HepG2 (cell line): Measurements from ENCODE around the gene ACSM5. TPM values are rescaled to one million over a fixed set of nuclear protein-coding genes. Genes with fewer than 3 reads are reported as not detected.

Experiments
- AKNA ChIP-seq: sonication (generic); formaldehyde crosslinking; IDR thresholded peaks from 2 replicates; pipeline ENCODE4 v1.4.0; 2020; ENCODE audit warnings: missing genetic modification reagents, borderline replicate concordance
- ARID2 ChIP-seq: sonication (generic); formaldehyde crosslinking; IDR thresholded peaks from 2 replicates; pipeline ENCODE4 v1.8.1; 2022; ENCODE audit warnings: mild to moderate bottlenecking, missing genetic modification reagents, borderline replicate concordance
- ARID5B ChIP-seq: IDR thresholded peaks from 2 replicates; pipeline ENCODE4 v1.4.0; 2020; ENCODE audit warnings: mild to moderate bottlenecking, missing genetic modification reagents
- ASH2L ChIP-seq: fragments of 300-600, 200-600 bp; sonication (generic); IDR thresholded peaks from 2 replicates; pipeline ENCODE4 v1.7.0; 2017; ENCODE audit warnings: low read depth, mild to moderate bottlenecking, moderate library complexity, mixed read lengths, low read length; ENCODE audit not compliant: insufficient read length
- CERS6 ChIP-seq: sonication (generic); formaldehyde crosslinking; IDR thresholded peaks from 2 replicates; pipeline ENCODE4 v1.5.0; 2020; ENCODE audit warnings: missing genetic modification reagents
- LCORL ChIP-seq, 2 experiments: fragments of 450-650 bp in 1 of 2; sonication (generic) in 1 of 2; formaldehyde crosslinking in 1 of 2; IDR thresholded peaks; 2 replicates each; pipeline versions ENCODE4 v1.5.0 to v1.6.1; 2017 to 2020; ENCODE audit warnings: antibody characterized with exemption in 1 of 2, missing genetic modification reagents in 1 of 2
- MIXL1 ChIP-seq: IDR thresholded peaks from 2 replicates; pipeline ENCODE4 v1.6.1; 2016
- NFKBIZ ChIP-seq: IDR thresholded peaks from 2 replicates; pipeline ENCODE4 v1.6.1; 2018; ENCODE audit warnings: missing genetic modification reagents, missing compliant biosample characterization
- NR2F6 ChIP-seq, 2 experiments: IDR thresholded peaks; 2 replicates each; pipeline ENCODE4 v1.6.1; 2016; ENCODE audit warnings: antibody characterized with exemption in 1 of 2, mild to moderate bottlenecking in 1 of 2
- ZBTB33 ChIP-seq: sonication (generic); formaldehyde crosslinking; IDR thresholded peaks from 2 replicates; pipeline ENCODE4 v1.4.0; 2020; ENCODE audit warnings: missing genetic modification reagents
- ZNF33B ChIP-seq: sonication (generic); formaldehyde crosslinking; IDR thresholded peaks from 2 replicates; pipeline ENCODE4 v1.5.1; 2020; ENCODE audit warnings: mild to moderate bottlenecking, missing genetic modification reagents
- ZNF362 ChIP-seq: sonication (generic); formaldehyde crosslinking; IDR thresholded peaks from 2 replicates; pipeline ENCODE4 v1.4.0; 2020; ENCODE audit warnings: missing genetic modification reagents, mild to moderate bottlenecking, borderline replicate concordance
- ZNF446 ChIP-seq: sonication (generic); formaldehyde crosslinking; IDR thresholded peaks from 2 replicates; pipeline ENCODE4 v1.5.0; 2020; ENCODE audit warnings: mild to moderate bottlenecking, missing genetic modification reagents
- ZNF766 ChIP-seq: sonication (generic); formaldehyde crosslinking; IDR thresholded peaks from 2 replicates; pipeline ENCODE4 v1.5.0; 2020; ENCODE audit warnings: missing genetic modification reagents, borderline replicate concordance
- polyA plus RNA-seq, 8 experiments: library from polyadenylated mRNA; depleted of rRNA in 3 of 8; stranded (reverse) in 7 of 8; unstranded in 1 of 8; fragments of >200 nt; fragmentation: Illumina TruSeq in 4 of 8; extraction: Trizol in 4 of 8; gene quantifications; 2 replicates each; pipeline versions ENCODE4 v1.2.1 to v1.2.3, GENCODE V29; 2011 to 2016; ENCODE audit warnings: low read depth in 4 of 8, missing spikeins in 1 of 8, mixed read lengths in 1 of 8; ENCODE audit not compliant: insufficient read depth in 1 of 8
- total RNA-seq, 5 experiments: library from RNA; depleted of rRNA; stranded (reverse); fragments of >200 nt; fragmentation: Illumina TruSeq; extraction: Trizol; gene quantifications; 2 replicates each; pipeline ENCODE4 v1.2.3, GENCODE V29; 2016; ENCODE audit warnings: low read depth in 1 of 5

ACSM5 gene
- total and polyA plus RNA-seq, 2 of the 13 experiments (the other 11 are each of a cell fraction or from before 2014, with no cell fraction given): 9.1 to 15.0 TPM

- TF ChIP-seq AKNA (CRISPR knock-in tag) (no peak), NFKBIZ (CRISPR knock-in tag) (no peak), ZNF362 (CRISPR knock-in tag) (no peak), ZNF33B (CRISPR knock-in tag) (0 out of 2 replicates have a peak, but pooled peaks have one; percentile 38), ASH2L (no peak), ARID2 (no peak), ZBTB33 (CRISPR knock-in tag) (no peak), ZNF766 (CRISPR knock-in tag) (no peak), LCORL (IDR thresholded peaks at IDR 0.05) (no peak), LCORL (CRISPR knock-in tag; IDR thresholded peaks at IDR 0.05) (peak; percentile 56; the same call in 1 of the 2 replicates), MIXL1 (CRISPR knock-in tag) (peak; percentile 68; the same call in 1 of the 2 replicates), CERS6 (CRISPR knock-in tag) (no peak), ZNF446 (CRISPR knock-in tag) (no peak), ARID5B (CRISPR knock-in tag) (peak; percentile 34; the same call in 1 of the 2 replicates), NR2F6 (IDR thresholded peaks at IDR 0.05) (no peak), NR2F6 (CRISPR knock-in tag; IDR thresholded peaks at IDR 0.05) (peak; percentile 20; the same call in 1 of the 2 replicates)
Measured at GRCh38 chr16:20383106-20384029, 26.0 kb upstream of the ACSM5 start (continued).
